HCT116 (cell line): Measurements from ENCODE around the gene SH3PXD2A. TPM values are rescaled to one million over a fixed set of nuclear protein-coding genes. Genes with fewer than 3 reads are reported as not detected.

ENCODE experiments used
- ATAC-seq: fragments of 200-7000 bp; cut with Tn5 transposase; 2 replicates; pipeline ENCODE4 v1.9.1; 2020; ENCODE audit warnings: mild to moderate bottlenecking, moderate library complexity
- BruUV-seq: library from RNA; stranded (reverse); fragments of 400-500 nt; replicated peaks from 2 replicates; lab custom pipeline; 2021; lab: Mats Ljungman, UMichigan
- CTCF ChIA-PET: fragments of 300-600 bp; sonication (Branson Sonifier 250); formaldehyde crosslinking; loops from one replicate; lab custom pipeline; 2021; ENCODE audit warnings: antibody characterized with exemption; lab: Charles Lee
- POLR2A ChIA-PET: fragments of 300-600, 350-600 bp; sonication (Branson Sonifier 250); formaldehyde crosslinking; loops from one replicate; lab custom pipeline; 2021; ENCODE audit warnings: antibody characterized with exemption; lab: Charles Lee
- RAD21 ChIA-PET, 2 experiments: fragments of 300-600 bp; sonication (Branson Sonifier 250); formaldehyde crosslinking; loops; one replicate each; lab custom pipeline; 2023; ENCODE audit warnings: low total read pairs in 2 of 2; ENCODE audit not compliant: uncharacterized antibody in 2 of 2, unreplicated experiment in 2 of 2, low non-redundant PET in 1 of 2; lab: Charles Lee
- DNase-seq: peaks from one replicate; pipeline ENCODE4 v3.0.0-alpha.2; 2010; ENCODE audit warnings: low read depth, low spot score
- H2AFZ ChIP-seq: fragments of 200-600 bp; shearing (Covaris generic), sonication (generic); 2 replicates; pipeline ENCODE4 v1.6.1; 2017; ENCODE audit warnings: low read depth, mixed run types, mixed read lengths, antibody characterized with exemption, low read length; ENCODE audit not compliant: poor library complexity, severe bottlenecking
- H3K27ac ChIP-seq: 2 replicates; pipeline ENCODE4 v1.5.1; 2012; ENCODE audit warnings: low read depth, low read length
- H3K27me3 ChIP-seq: fragments of 200-600 bp; sonication (generic); 2 replicates; pipeline ENCODE4 v1.6.1; 2016; ENCODE audit warnings: mixed run types, low read length, mixed read lengths; ENCODE audit not compliant: insufficient read depth
- H3K36me3 ChIP-seq, 2 experiments: fragments of 200-500 bp in 1 of 2; fragments of 200-600 bp in 1 of 2; sonication (Bioruptor generic) in 1 of 2; sonication (generic) in 1 of 2; 2 replicates each; pipeline versions ENCODE4 v1.5.1 to v1.6.1; 2014 to 2016; ENCODE audit warnings: low read length in 2 of 2, inconsistent platforms in 1 of 2, mixed read lengths in 1 of 2, mixed run types in 1 of 2; ENCODE audit not compliant: insufficient read depth in 2 of 2, control insufficient read depth in 1 of 2
- H3K4me1 ChIP-seq, 2 experiments: fragments of 200-600 bp in 1 of 2; sonication (generic) in 1 of 2; 2 replicates each; pipeline versions ENCODE4 v1.5.1 to v1.6.1; 2012 to 2017; ENCODE audit warnings: low read length in 2 of 2, inconsistent platforms in 1 of 2, mild to moderate bottlenecking in 1 of 2, mixed read lengths in 1 of 2, mixed run types in 1 of 2, moderate library complexity in 1 of 2; ENCODE audit not compliant: insufficient read depth in 2 of 2, control insufficient read depth in 1 of 2
- H3K4me2 ChIP-seq: fragments of 200-600 bp; sonication (generic); 2 replicates; pipeline ENCODE4 v1.6.1; 2017; ENCODE audit warnings: mixed run types, low read length, mixed read lengths
- H3K4me3 ChIP-seq, 2 experiments: fragments of 200-600 bp in 1 of 2; sonication (generic) in 1 of 2; replicated peaks in 1 of 2; 2 replicates each; pipeline ENCODE4 v1.5.1; 2011 to 2016; ENCODE audit warnings: low read length in 2 of 2, control low read depth in 1 of 2, low read depth in 1 of 2, mild to moderate bottlenecking in 1 of 2, mixed read lengths in 1 of 2, mixed run types in 1 of 2
- H3K79me2 ChIP-seq: fragments of 200-600 bp; sonication (generic); 2 replicates; pipeline ENCODE4 v1.6.1; 2017; ENCODE audit warnings: mild to moderate bottlenecking, mixed run types, low read length, moderate library complexity, mixed read lengths; ENCODE audit not compliant: insufficient read depth
- H3K9ac ChIP-seq: fragments of 200-600 bp; sonication (generic); 2 replicates; pipeline ENCODE4 v1.6.1; 2016; ENCODE audit warnings: low read length, mixed read lengths
- H3K9me2 ChIP-seq: fragments of 200-600 bp; sonication (generic), shearing (Covaris generic); 2 replicates; pipeline ENCODE4 v1.6.1; 2017; ENCODE audit warnings: mixed run types, mild to moderate bottlenecking, moderate library complexity; ENCODE audit not compliant: insufficient read depth
- H3K9me3 ChIP-seq, 2 experiments: fragments of 200-500 bp in 1 of 2; fragments of 200-600 bp in 1 of 2; sonication (Bioruptor generic) in 1 of 2; sonication (generic) in 1 of 2; 2 replicates each; pipeline ENCODE4 v1.6.1; 2014 to 2017; ENCODE audit warnings: low read length in 2 of 2, mixed read lengths in 2 of 2, inconsistent platforms in 1 of 2, low read depth in 1 of 2, mild to moderate bottlenecking in 1 of 2, mixed run types in 1 of 2, moderate library complexity in 1 of 2; ENCODE audit not compliant: control insufficient read depth in 1 of 2, insufficient read depth in 1 of 2
- H4K20me1 ChIP-seq: fragments of 200-600 bp; sonication (generic), shearing (Covaris generic); 2 replicates; pipeline ENCODE4 v1.6.1; 2017; ENCODE audit warnings: mixed run types, mild to moderate bottlenecking, moderate library complexity; ENCODE audit not compliant: insufficient read depth
- CBX3 ChIP-seq: IDR thresholded peaks from 2 replicates; pipeline ENCODE4 v1.6.1; 2012; ENCODE audit warnings: low read depth
- CEBPB ChIP-seq: IDR thresholded peaks from 2 replicates; pipeline ENCODE4 v1.6.1; 2012; ENCODE audit warnings: low read depth
- ELF1 ChIP-seq: IDR thresholded peaks from 2 replicates; pipeline ENCODE4 v1.6.1; 2012; ENCODE audit warnings: low read depth, borderline replicate concordance
- EZH2phosphoT487 ChIP-seq: fragments of 200-600 bp; IDR thresholded peaks from 2 replicates; pipeline ENCODE4 v1.6.1; 2018; ENCODE audit warnings: antibody characterized with exemption, borderline replicate concordance
- JUND ChIP-seq: IDR thresholded peaks from 2 replicates; pipeline ENCODE4 v1.6.1; 2012
- MAX ChIP-seq: IDR thresholded peaks from 2 replicates; pipeline ENCODE4 v1.6.1; 2012
- POLR2A ChIP-seq: IDR thresholded peaks from 2 replicates; pipeline ENCODE4 v1.7.0; 2011; ENCODE audit warnings: borderline replicate concordance; ENCODE audit not compliant: insufficient read depth, insufficient read length; ENCODE audit errors: extremely low read depth
- POLR2AphosphoS5 ChIP-seq: IDR thresholded peaks from 2 replicates; pipeline ENCODE4 v1.6.1; 2011; ENCODE audit warnings: mild to moderate bottlenecking, low read depth, low read length, moderate library complexity
- RAD21 ChIP-seq: IDR thresholded peaks from 2 replicates; pipeline ENCODE4 v1.6.1; 2012; ENCODE audit warnings: low read depth, mild to moderate bottlenecking
- SIN3A ChIP-seq: IDR thresholded peaks from 2 replicates; pipeline ENCODE4 v1.6.1; 2012; ENCODE audit warnings: low read depth
- SP1 ChIP-seq: IDR thresholded peaks from 2 replicates; pipeline ENCODE4 v1.6.1; 2012; ENCODE audit warnings: low read depth
- TCF7L2 ChIP-seq: IDR thresholded peaks from 2 replicates; pipeline ENCODE4 v1.7.0; 2011; ENCODE audit warnings: borderline replicate concordance, inconsistent platforms; ENCODE audit not compliant: insufficient read depth, insufficient read length; ENCODE audit errors: extremely low read depth
- YY1 ChIP-seq: IDR thresholded peaks from 2 replicates; pipeline ENCODE4 v1.6.1; 2011; ENCODE audit warnings: low read length, low read depth, moderate library complexity, mild to moderate bottlenecking; ENCODE audit not compliant: insufficient replicate concordance; ENCODE audit errors: extremely low read depth
- ZBTB33 ChIP-seq: IDR thresholded peaks from 2 replicates; pipeline ENCODE4 v1.6.1; 2011; ENCODE audit warnings: mild to moderate bottlenecking, low read length, moderate library complexity; ENCODE audit not compliant: insufficient replicate concordance; ENCODE audit errors: extremely low read depth
- ZFX ChIP-seq: fragments of 450-650 bp; IDR thresholded peaks from 2 replicates; pipeline ENCODE4 v1.6.1; 2017
- intact Hi-C: fragments of 100-400 bp; cut with micrococcal nuclease; formaldehyde crosslinking; loops from 2 replicates; pipeline ENCODE4 v1.10.0; 2022
- total RNA-seq: library from RNA; stranded (reverse); gene quantifications from one replicate; pipeline ENCODE4 v1.2.1, GENCODE V29; 2021; ENCODE audit not compliant: unreplicated experiment

The SH3PXD2A gene
- total RNA-seq, 1 experiment from 2014 or later = 8.7 TPM

GRCh38 chr10:103558911-103559310 lies 296.5 kb downstream of the SH3PXD2A start:
- peaks cover 5% of the 10 kb centered on the region; the same call in 1 of the 2 replicates for H3K27me3 ChIP-seq
- ChIA-PET RAD21 (interaction anchor here in 1 of 2 experiments (0.7 kb wide), 1 partner anchor 10 kb away, joined by 4 read pairs; no protein-coding TSS in a partner anchor), POLR2A (no interaction called here), CTCF (interaction anchor here (1.7 kb wide), 1 partner anchor 16 kb away, joined by 4 read pairs; no protein-coding TSS in a partner anchor)
- H3K4me1 ChIP-seq = peaks cover 0 to 10% of the 10 kb centered on the region in 2 experiments; a peak in 1 of 4 replicates
- H4K20me1 ChIP-seq = no peaks in the 10 kb centered on the region
- H3K27ac ChIP-seq = no peak overlapping the region
- intact Hi-C loops = no loop called here
- no peaks in the 10 kb centered on the region for H3K36me3 ChIP-seq
- H3K4me3 ChIP-seq = no peak overlapping the region
- no peaks in the 10 kb centered on the region for H3K79me2 ChIP-seq
- no peak overlapping the region for H2AFZ ChIP-seq
- H3K9me2 ChIP-seq = no peaks in the 10 kb centered on the region
- no peak overlapping the region for H3K4me2 ChIP-seq
- no peak for DNase-seq
- no peak overlapping the region for H3K9ac ChIP-seq
- H3K9me3 ChIP-seq = no peaks in the 10 kb centered on the region
- no peak for TF ChIP-seq ZBTB33
- no peak for TF ChIP-seq SIN3A
- TF ChIP-seq ELF1 = no peak
- TF ChIP-seq MAX = no peak
- TF ChIP-seq EZH2phosphoT487 = no peak
- TF ChIP-seq JUND = no peak
- no peak for TF ChIP-seq YY1
- no peak for TF ChIP-seq RAD21
- no peak for TF ChIP-seq TCF7L2
- TF ChIP-seq CBX3 = no peak
- TF ChIP-seq CEBPB = no peak
- no peak for TF ChIP-seq POLR2A
- TF ChIP-seq SP1 = no peak
- TF ChIP-seq POLR2AphosphoS5 = no peak
- TF ChIP-seq ZFX = no peak
- no peak for ATAC-seq
- BruUV-seq = no TSS peak
